GM19043 (cell line): ENCODE measurements around the gene SPSB2.
A peak's percentile ranks its signal among the peaks of the same experiment; 100 is the strongest.
"Not testable (repeated sequence)": the region's sequence is repeated elsewhere in the genome, so short reads cannot be mapped to it uniquely, and the experiment has no call there.

ENCODE experiments used
- ATAC-seq: cut with Tn5 transposase; IDR thresholded peaks from one replicate; pipeline ENCODE4 v1.9.1; 2021; ENCODE audit warnings: low read depth; ENCODE audit not compliant: unreplicated experiment

SPSB2 gene

DNA sequence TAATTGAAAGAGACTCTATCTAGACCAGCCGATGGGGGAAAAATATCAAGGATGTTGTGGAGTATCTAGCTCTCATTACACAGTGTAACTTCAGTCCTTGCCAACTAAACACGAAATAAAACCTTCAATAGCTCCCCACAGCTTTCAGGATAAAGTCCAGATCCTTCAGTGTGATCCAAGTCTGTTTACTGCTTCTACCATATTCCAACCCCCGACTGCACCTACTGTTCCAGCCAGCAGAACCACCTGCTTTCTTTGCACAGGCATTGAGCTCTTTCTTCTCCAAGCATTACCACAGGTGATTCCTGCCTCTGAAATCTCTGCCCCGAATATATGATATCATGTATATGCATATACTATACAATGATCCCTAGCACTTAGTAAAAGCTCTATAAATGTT is 29.3 kb upstream of the SPSB2 start:
- no peak for ATAC-seq

DNA sequence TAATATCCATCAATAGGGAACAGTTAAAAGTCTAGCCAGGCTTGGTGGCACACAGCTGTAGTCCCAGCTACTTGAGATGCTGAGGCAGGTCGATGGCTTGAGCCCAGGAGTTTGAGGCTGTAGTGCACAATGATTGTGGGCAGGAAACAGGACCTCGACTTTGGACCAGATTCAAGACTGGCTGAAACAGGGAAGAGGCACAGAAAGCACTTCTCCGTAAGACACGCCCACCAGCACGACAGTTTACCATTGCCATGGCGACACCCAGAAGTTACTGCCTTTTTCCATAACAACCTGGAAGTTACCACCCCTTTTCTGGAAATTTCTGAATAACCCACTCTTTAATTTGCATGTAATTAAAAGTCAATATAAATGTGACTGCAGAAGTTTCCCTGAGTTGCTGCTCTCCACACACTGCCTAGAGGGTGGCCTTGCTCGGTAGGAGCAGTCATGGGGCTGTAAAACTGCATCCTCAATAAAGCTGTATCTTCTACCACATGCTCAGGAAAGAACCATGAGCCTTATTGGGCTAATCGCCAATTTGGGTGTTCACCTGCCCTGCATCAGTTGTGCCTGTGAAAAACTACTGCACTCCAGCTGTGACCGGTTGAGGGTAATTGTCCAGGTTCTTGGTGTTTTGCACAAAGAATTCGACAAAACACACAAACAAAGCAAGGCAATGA is 26.9 kb upstream of the SPSB2 start:
- no peak for ATAC-seq

DNA sequence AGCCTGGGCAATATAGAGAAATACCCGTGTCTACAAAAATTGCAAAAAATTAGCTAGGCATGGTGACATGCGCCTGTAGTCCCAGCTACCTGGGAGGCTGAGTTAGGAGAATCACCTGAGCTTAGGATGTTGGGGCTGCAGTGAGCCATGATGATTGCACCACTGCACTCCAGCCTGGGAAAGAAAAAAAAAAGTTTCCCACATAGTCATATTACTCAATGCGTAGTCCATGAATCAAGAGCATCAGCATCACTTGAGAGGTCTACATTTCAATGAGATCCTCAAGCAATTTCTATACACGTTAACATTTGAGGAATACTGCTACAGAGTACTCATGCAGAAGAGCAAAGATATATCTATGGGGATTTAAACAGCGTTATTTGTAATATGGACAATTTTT is 26.3 kb upstream of the SPSB2 start:
- ATAC-seq = no peak

DNA sequence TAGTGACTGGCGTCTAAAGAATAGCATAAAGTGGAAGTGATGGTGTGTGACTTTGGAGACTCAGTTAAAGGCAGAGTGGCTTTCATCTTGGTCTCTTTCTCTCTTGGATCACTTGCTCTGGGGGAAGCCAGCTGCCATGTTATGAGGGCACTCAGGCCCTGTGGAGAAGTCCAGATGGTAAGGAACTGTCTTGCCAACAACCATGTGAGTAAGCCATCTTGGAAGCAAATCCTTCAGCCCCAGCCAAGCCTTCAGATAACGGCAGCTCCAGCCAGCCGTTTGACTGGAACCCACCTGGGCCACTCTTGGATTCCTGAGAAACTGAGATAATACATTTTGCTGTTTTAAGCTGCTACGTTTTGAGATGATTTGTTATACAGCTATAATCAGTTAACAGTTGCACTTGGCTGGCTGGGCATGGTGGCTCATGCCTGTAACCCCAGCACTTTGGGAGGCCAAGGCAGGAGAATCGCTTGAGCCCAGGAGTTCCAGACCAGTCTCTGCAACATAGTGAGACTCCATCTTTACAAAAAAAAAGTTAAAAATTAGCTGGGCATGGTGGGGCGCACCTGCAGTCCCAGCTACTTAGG is 23.8 kb upstream of the SPSB2 start:
- no peak for ATAC-seq

DNA sequence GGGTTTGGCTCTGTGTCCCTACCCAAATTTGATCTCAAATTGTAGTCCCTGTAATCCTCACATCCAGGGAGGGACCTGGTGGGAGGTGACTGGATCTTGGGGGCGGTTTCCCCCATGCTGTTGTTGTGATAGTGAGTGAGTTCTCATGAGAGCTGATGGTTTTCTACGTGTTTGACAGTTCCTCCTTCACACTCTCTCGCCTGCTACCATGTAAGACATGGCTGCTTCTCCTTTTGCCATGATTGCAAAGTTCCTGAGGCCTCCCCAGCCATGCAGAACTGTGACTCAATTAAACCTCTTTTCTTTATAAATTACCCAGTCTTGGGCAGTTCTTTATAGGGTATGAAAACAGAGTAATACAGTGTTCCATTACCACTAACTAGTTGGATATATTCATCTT is 21.2 kb upstream of the SPSB2 start:
- no peak for ATAC-seq

DNA sequence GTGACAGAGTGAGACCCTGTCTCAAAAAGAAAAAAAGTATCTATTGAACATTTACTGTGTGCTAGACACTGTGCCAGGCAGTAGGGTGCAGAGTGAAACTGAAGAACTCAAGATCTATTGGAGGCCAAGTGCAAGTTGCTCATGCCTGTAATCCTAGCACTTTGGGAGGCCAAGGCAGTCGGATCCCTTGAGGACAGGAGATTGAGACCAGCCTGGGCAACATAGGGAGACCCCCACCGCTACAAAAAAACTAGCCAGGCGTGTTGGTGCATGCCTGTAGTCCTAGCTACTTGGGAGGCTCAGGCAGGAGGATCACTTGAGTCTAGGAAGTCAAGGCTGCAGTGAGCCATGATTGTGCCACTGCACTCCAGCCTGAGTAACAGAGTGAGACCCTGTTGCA is 19.6 kb upstream of the SPSB2 start:
- not testable (repeated sequence) for ATAC-seq

DNA sequence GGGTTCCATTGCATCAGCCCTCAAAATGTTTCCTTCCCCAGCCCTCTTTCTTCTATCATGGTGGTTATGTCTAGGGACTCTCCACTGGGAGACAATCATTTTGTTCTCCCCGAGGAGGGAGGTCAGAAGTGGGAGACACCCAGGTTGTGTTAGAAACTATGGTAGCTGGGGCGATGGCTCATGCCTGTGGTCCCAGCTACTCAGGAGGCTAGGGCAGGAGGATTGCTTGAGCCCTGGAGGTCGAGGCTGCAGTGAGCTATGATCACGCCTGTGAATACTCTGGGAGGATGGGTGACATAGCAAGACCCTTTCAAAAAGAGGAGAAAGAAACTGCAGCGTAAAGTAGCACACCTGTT is 18.5 kb upstream of the SPSB2 start:
- ATAC-seq = no peak

DNA sequence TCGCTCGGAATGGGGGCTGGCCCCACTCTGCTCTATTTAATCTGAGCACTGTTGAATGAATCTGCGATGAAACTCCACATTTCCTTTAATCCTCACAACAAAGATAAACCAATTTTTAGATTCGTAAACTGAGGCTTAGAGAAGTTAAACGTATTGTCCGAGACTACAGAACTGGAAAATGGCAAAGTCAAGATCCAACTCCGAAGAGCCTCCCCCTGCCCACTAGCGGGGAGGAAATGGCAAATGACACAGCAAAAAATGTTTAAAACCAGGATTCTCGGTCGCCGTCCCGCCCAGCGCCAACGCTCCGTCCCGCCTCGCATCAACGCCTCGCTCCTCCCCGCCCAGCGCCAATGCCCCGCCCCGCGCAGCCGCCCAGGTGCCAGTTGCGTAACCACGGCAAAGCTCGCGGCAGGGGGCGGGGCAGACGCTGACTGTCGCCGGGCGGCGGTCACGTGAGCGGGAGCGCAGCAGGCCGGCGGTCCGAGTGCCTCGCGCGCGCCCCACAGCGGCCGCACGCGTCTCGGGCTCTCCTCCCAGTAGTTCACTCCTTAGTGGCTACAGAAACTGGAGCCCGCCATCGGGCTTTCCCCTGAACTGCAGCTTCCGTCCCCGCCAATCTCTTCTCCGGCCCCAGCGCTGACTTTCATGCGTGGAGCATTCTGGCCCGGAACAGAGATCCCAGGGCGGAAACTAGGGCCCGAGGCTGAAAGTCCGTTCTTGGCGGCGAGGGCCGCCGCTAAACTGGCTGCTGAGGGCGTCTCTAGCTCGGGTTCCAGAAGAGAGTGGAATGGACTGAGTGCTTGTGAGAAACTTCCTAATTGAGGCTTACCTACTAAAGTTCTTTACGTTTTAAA is 17.9 kb upstream of the SPSB2 start:
- ATAC-seq = peak; percentile 90

DNA sequence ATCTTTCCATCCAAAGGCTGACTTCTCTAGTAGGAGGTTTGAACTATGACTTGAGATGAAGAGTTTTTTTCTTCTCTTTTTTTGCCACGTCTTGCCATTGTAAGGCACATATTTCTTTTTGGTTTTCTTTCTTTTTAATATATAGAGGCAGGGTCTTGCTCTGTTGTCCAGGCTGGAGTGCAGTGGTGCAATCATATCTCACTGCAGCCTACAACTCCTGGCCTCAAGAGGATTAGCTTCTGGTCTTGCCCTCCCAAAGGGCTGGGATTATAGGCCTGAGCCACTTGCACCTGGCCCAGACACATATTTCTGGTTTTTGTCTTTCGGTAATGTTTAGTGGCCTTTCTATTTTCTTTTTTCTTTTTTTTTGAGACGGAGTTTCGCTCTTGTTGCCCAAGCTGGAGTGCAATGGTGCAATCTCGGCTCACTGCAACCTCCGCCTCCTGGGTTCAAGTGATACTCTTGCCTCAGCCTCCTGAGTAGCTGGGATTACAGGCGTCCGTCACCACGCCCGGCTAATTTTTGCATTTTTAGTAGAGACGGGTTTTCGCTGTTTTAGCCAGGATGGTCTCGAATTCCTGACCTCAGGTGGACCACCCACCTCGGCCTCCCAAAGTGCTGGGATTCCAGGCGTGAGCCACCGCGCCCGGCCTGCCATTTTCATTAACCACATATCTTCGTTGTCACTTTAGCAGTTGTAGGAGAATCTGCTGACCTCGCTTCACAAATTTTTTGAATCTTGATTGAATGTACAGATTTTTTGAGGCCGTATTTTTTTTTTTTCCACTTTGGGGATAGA is 16.9 kb upstream of the SPSB2 start:
- not testable (repeated sequence) for ATAC-seq

DNA sequence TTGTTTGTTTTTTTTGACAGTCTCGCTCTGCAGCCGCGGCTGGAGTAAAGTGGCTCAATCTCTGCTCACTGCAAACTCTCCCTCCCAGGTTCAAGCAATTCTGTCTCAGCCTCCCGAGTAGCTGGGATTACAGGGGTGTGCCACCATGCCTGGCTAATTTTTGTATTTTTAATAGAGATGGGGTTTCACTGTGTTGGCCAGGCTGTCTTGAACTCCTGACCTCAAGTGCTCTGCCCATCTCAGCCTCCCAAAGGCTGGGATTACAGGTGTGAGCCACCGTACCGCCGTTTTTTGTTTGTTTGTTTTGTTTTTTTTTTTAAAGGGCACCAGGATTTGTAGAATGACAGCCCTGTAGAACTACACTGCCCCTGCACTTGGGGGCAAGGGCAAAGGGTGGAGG is 15.7 kb upstream of the SPSB2 start:
- ATAC-seq = not testable (repeated sequence)

DNA sequence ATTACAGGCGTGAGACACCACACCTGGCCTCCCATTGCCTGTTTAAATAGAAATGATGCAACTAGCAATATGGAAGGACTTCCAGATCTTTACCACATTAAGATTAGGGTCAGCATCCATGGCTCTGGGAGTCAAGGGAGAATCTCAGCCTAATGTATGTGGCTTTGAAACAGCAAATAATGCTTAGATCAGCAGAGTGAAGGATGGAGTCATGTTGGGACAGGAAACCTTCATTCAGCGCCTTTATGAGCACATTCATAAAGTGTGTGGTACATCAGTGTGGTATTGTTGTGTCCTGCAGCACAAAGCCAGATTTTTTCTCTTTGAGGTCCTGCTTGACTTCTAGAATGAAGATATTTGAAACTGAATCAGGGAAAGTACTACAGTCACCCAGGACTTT is 15.3 kb upstream of the SPSB2 start:
- ATAC-seq = no peak

DNA sequence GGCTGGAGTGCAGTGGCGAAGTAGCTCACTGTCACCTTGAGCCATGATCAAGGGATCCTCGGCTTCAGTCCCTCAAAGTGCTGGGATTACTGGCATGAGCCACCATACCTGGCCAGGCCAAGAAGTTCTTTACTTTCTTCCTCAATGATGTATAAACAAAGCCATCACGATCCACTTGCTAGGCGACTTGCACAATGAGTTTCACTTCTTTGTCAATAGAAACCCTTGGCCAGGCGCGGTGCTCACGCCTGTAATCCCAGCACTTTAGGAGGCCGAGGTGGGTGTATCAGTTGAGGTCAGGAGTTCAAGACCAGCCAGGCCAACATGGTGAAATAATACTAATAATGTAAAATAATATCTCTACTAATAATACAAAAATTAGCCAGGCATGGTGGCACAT is 14.4 kb upstream of the SPSB2 start:
- ATAC-seq = no peak

DNA sequence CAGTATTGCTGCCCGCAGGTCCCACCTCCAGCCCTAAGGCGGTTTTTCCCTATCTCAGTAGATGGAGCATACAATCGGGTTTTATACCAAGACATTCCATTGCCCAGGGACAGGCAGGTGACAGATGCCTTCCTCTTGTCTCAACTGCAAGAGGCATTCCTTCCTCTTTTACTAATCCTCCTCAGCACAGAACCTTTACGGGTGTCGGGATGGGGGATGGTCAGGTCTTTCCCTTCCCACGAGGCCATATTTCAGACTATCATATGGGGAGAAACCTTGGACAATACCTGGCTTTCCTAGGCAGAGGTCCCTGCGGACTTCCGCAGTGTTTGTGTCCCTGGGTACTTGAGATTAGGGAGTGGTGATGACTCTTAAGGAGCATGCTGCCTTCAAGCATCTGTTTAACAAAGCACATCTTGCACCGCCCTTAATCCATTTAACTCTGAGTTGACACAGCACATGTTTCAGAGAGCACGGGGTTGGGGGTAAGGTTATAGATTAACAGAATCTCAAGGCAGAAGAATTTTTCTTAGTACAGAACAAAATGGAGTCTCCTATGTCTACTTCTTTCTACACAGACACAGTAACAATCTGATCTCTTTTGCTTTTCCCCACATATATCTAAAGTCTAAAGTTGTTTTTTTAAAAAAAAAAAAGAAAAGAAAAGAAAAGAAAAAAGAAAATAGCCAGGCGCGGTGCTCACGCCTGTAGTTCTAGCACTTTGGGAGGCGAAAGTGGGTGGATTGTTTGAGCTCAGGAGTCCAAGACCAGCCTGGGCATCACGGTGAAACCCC is 13.3 kb upstream of the SPSB2 start:
- not testable (repeated sequence) for ATAC-seq

DNA sequence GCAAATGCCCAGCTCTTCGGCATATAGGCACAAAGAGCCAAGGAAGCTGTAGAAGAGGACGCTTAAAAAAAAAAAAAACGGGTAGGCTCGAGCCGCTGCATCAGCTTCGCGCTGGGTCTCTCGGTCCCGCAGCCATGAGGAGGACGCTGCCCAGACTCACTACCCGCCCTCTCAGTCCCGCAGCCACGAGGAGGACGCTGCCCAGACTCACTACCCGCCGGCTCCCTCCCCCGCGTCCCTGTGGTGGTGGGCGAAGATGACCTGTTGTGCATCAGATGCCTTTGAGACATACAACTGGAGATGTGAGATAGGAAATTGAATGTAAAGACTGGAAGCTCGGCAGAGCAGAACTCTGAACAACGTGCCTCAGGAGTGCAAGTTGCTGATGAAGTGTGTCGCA is 11.4 kb upstream of the SPSB2 start:
- ATAC-seq = no peak

DNA sequence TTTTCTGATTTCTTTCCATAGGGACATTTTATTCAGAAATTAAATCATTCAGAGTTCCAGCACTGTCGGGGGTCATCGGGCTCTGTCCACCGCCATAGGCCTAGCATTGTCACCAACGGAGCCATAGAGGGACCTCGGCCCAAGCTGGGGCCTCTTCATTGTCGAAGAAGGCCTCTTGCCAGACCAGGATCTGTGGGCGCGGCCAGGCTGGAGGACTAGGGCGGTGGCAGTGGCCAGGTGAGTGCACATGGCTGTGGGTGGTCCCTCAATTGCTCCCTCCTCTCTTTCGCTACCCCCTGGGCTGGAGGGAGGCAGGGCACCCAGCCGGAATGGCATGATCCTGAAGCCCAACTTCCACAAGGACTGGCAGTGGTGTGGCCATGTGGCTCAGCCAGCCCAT is 10.6 kb upstream of the SPSB2 start:
- ATAC-seq = no peak

DNA sequence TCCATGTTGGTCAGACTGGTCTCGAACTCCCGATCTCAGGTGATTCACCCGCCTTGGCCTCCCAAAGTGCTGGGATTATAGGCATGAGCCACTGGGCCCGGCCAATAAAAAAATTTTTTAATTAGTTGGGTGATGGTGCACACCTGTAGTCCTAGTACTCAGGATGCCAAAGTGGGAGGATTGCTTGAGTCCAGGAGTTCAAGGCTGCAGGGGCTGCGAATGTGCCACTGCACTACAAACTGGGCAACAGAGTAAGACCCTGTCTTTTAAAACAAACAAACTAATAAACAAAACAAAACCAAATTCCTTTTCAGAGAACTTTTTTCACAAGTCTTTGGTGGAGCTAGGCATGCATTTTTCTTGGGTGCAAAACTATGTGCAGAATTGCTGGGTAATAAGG is 10.1 kb upstream of the SPSB2 start:
- no peak for ATAC-seq

DNA sequence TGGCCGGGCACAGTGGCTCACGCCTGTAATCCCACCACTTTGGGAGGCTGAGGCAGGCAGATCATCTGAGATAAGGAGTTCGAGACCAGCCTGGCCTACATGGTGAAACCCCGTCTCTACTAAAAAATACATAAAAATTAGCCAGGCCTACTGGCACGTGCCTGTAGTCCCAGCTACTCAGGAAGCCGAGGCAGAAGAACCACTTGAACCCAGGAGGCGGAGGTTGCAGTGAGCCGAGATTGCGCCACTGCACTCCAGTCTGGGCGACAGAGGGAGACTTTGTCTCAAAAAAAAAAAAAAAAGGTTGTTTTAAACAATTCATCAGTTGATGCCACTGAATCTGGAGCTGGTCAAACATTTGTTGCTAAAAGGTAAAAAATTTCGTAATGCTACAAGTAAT is 6.7 kb upstream of the SPSB2 start:
- ATAC-seq = not testable (repeated sequence)

DNA sequence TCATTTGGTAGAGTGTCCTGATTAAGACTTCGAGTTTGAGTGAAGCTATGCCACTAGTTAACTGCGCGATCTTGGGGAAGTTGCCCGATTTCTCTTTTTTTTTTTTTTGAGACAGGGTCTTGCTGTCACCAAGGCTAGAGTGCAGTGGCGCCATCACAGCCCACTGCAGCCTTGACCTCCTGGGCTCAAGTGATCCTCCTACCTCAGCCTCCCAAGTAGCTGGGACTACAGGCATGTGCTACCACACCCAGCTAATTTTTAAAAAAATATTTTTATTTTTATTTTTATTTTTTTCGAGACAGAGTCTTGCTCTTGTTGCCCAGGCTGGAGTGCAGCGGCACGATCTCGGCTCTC is 889 bp upstream of the SPSB2 start:
- not testable (repeated sequence) for ATAC-seq

DNA sequence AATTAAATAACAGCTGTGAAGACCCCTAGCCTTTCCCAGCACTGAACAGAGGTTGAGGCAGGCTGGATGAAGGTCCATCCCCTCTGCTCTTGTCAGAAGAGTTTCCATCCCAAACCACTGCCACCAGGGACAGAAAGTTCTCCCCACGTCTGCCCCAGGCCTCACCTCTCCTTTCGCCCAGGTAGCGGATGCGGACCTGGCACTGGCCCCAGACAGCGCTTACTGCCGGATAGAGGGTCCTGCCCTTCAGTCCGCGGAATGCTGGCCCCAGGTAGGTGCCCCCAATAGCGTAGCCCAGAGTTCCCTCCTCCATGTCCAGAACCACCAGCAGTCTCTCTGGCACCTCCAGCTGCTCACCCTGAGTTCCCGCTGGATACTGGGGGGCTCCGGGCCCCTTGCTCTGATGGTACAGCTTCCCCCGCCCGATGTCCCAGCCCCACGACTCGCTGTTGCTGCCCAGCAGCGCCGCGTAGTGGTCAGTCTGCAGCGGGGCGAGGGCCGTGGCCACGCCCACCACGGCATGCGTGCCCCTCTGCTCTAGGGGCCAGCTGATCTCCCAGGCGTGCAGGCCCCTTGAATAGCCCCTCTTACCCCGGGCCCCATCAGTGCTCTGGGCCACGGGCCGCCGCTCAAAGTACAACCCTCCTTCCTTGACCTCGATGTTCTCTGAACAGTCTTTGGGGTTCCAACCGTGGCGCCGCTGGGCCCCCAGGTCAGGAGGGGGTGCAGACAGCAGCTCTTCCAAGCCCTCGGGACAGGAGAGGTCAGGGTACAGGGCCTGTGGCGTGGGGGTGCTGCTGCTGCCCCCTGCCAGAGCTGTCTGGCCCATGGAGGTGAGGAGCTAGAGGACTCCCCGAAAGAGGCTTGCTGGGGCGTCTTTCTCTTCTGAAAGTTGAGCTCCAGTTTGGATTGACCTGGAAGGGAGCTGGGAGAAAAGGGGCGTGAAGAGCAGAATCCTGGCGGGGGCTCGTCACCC is 742 bp downstream of the SPSB2 start:
- no peak for ATAC-seq
